HG03558 (cell line): ENCODE data around the gene MYLK4.

Source experiments
- ATAC-seq: cut with Tn5 transposase; IDR thresholded peaks from one replicate; pipeline ENCODE4 v1.9.1; 2021; ENCODE audit warnings: moderate number of reproducible peaks; ENCODE audit not compliant: unreplicated experiment; ENCODE audit errors: extremely low read depth

Gene MYLK4

GRCh38 chr6:2750832-2751231 is at the start of gene MYLK4:
Gene MYLK4 (minus strand): TSS chr6:2750922. CDS start chr6:2749294, 1,628 bp downstream.
- ATAC-seq, result no peak

GRCh38 chr6:2799936-2800527 is 49.3 kb upstream of the MYLK4 start:
- no peak for ATAC-seq

- ATAC-seq, result no peak
Measured at GRCh38 chr6:2798586-2799134, 47.9 kb upstream of the MYLK4 start.

- no peak for ATAC-seq
Measured at GRCh38 chr6:2797564-2798031, 46.9 kb upstream of the MYLK4 start.

GRCh38 chr6:2796861-2797260 is 46.1 kb upstream of the MYLK4 start:
- ATAC-seq, result no peak

- no peak for ATAC-seq
Measured at GRCh38 chr6:2795956-2796355, 45.2 kb upstream of the MYLK4 start.

GRCh38 chr6:2795162-2795561 is 44.4 kb upstream of the MYLK4 start:
- no peak for ATAC-seq

- ATAC-seq, result no peak
Measured at GRCh38 chr6:2794171-2794730, 43.5 kb upstream of the MYLK4 start.

- no peak for ATAC-seq
Measured at GRCh38 chr6:2793534-2794151, 42.9 kb upstream of the MYLK4 start.

GRCh38 chr6:2792330-2793110 is 41.8 kb upstream of the MYLK4 start:
- ATAC-seq, result no peak

- no peak for ATAC-seq
Measured at GRCh38 chr6:2791450-2791974, 40.8 kb upstream of the MYLK4 start.

- no peak for ATAC-seq
Measured at GRCh38 chr6:2790588-2791449, 40.1 kb upstream of the MYLK4 start.

- no peak for ATAC-seq
Measured at GRCh38 chr6:2786269-2786668, 35.5 kb upstream of the MYLK4 start.

- no peak for ATAC-seq
Measured at GRCh38 chr6:2784930-2785329, 34.2 kb upstream of the MYLK4 start.

- ATAC-seq, result no peak
Measured at GRCh38 chr6:2784061-2784460, 33.3 kb upstream of the MYLK4 start.

- ATAC-seq, result no peak
Measured at GRCh38 chr6:2783188-2783963, 32.7 kb upstream of the MYLK4 start.

- no peak for ATAC-seq
Measured at GRCh38 chr6:2782825-2783187, 32.1 kb upstream of the MYLK4 start.

- no peak for ATAC-seq
Measured at GRCh38 chr6:2782356-2782708, 31.6 kb upstream of the MYLK4 start.
